CD4-positive, alpha-beta T cell (primary cell): ENCODE measurements around the gene PSMD11. TPM values are rescaled to one million over a fixed set of nuclear protein-coding genes. Genes with fewer than 3 reads are reported as not detected.

Experiments
- ATAC-seq: fragments of 200-7000 bp; cut with Tn5 transposase; one replicate; pipeline ENCODE4 v1.10.0; 2022; ENCODE audit warnings: mild to moderate bottlenecking; ENCODE audit not compliant: poor library complexity
- CTCF ChIA-PET: fragments of 350-600 bp; sonication (Branson Sonifier 250); formaldehyde crosslinking; loops from one replicate; lab custom pipeline; 2021; ENCODE audit warnings: antibody characterized with exemption, inconsistent platforms; lab: Charles Lee
- POLR2A ChIA-PET: fragments of 350-600 bp; sonication (Branson Sonifier 250); formaldehyde crosslinking; loops from one replicate; lab custom pipeline; 2021; ENCODE audit warnings: antibody characterized with exemption, inconsistent platforms; lab: Charles Lee
- DNase-seq, 14 experiments: peaks; one replicate each; pipeline ENCODE4 v3.0.0-alpha.2; 2013 to 2020; ENCODE audit warnings: mixed read lengths in 2 of 14
- H3K27ac ChIP-seq, 2 donors: one replicate each; pipeline versions ENCODE4 v1.5.1 to v1.7.0; 2013; ENCODE audit warnings: low read length in 2 of 2, low read depth in 1 of 2, mild to moderate bottlenecking in 1 of 2
- H3K27me3 ChIP-seq, 2 experiments: 1 replicate in 1 of 2; 2 replicates in 1 of 2; pipeline versions ENCODE4 v1.6.1 to v1.7.0; 2013; ENCODE audit warnings: low read length in 2 of 2, control low read depth in 1 of 2, mild to moderate bottlenecking in 1 of 2, moderate library complexity in 1 of 2; ENCODE audit not compliant: insufficient read depth in 2 of 2, control insufficient read depth in 1 of 2
- H3K36me3 ChIP-seq: one replicate; pipeline ENCODE4 v1.6.1; 2013; ENCODE audit warnings: low read length, control low read depth; ENCODE audit not compliant: insufficient read depth
- H3K4me1 ChIP-seq: one replicate; pipeline ENCODE4 v1.6.1; 2013; ENCODE audit warnings: low read length, control low read depth; ENCODE audit not compliant: insufficient read depth
- H3K4me3 ChIP-seq: one replicate; pipeline ENCODE4 v1.5.1; 2013; ENCODE audit warnings: mild to moderate bottlenecking, low read length, moderate library complexity
- H3K9me3 ChIP-seq, 2 experiments: 1 replicate in 1 of 2; 2 replicates in 1 of 2; pipeline versions ENCODE4 v1.6.1 to v1.7.0; 2013; ENCODE audit warnings: low read length in 2 of 2, mild to moderate bottlenecking in 2 of 2, control low read depth in 1 of 2, moderate library complexity in 1 of 2; ENCODE audit not compliant: control insufficient read depth in 1 of 2, insufficient read depth in 1 of 2
- H3K27ac Mint-ChIP-seq: one replicate; pipeline ENCODE4 v1.8.0; 2020; ENCODE audit warnings: mixed read lengths
- H3K27me3 Mint-ChIP-seq: one replicate; pipeline ENCODE4 v1.8.0; 2021; ENCODE audit warnings: mixed read lengths
- H3K36me3 Mint-ChIP-seq: one replicate; pipeline ENCODE4 v1.8.0; 2021; ENCODE audit warnings: low read depth, mixed read lengths
- H3K4me1 Mint-ChIP-seq: one replicate; pipeline ENCODE4 v1.8.0; 2021; ENCODE audit warnings: low read depth, mixed read lengths
- H3K4me3 Mint-ChIP-seq: one replicate; pipeline ENCODE4 v1.8.0; 2020; ENCODE audit warnings: mild to moderate bottlenecking, mixed read lengths
- H3K9me3 Mint-ChIP-seq: one replicate; pipeline ENCODE4 v1.8.0; 2020; ENCODE audit warnings: mixed read lengths
- CTCF ChIP-seq: fragments of 200-600 bp; IDR thresholded peaks from one replicate; pipeline ENCODE4 v1.8.0; 2022; ENCODE audit warnings: antibody characterized with exemption, mild to moderate bottlenecking
- intact Hi-C, 2 experiments: fragments of 100-400 bp; cut with DNase I in 1 of 2; cut with micrococcal nuclease in 1 of 2; formaldehyde crosslinking; loops; one replicate each; pipeline versions ENCODE4 v1.15.1 to v1.9.0; 2023 to 2025; cut with DNase I, micrococcal nuclease
- total RNA-seq, 174 experiments: library from RNA in 2 of 174; stranded (reverse) in 2 of 174; gene quantifications; one replicate each; pipeline ENCODE4 v1.2.3 and lab custom pipeline; 2021 to 2026

The PSMD11 gene
- total RNA-seq, 2 experiments from 2014 or later, result 67.6 to 68.7 TPM

GRCh38 chr17:32510466-32510865, 66.2 kb downstream of the PSMD11 start:
- no peak for TF ChIP-seq CTCF
- ATAC-seq (no peak), DNase-seq (no peak)
- Mint-ChIP-seq H3K4me3 (no peak overlapping the region), H3K4me1 (peaks cover 67% of the 10 kb centered on the region), H3K36me3 (no peaks in the 10 kb centered on the region), H3K27ac (no peak overlapping the region), H3K27me3 (no peaks in the 10 kb centered on the region), H3K9me3 (no peaks in the 10 kb centered on the region)
- Histone ChIP-seq H3K27ac (no peak overlapping the region), H3K4me1 (peaks cover 33% of the 10 kb centered on the region), H3K36me3 (no peaks in the 10 kb centered on the region), H3K4me3 (no peak overlapping the region), H3K9me3 (no peaks in the 10 kb centered on the region), H3K27me3 (no peaks in the 10 kb centered on the region)
- ChIA-PET CTCF (no interaction called here), POLR2A (interaction anchor here (1.1 to 2.7 kb wide), 2 partner anchors 10 to 20 kb away, joined by 5 to 9 read pairs; no protein-coding TSS in a partner anchor)
- intact Hi-C loops, result no loop called here

- Mint-ChIP-seq H3K36me3 (no peaks in the 10 kb centered on the region), H3K4me1 (peaks cover 68% of the 10 kb centered on the region), H3K4me3 (no peak overlapping the region), H3K27ac (no peak overlapping the region), H3K9me3 (no peaks in the 10 kb centered on the region), H3K27me3 (no peaks in the 10 kb centered on the region)
- Histone ChIP-seq H3K9me3 (no peaks in the 10 kb centered on the region), H3K4me3 (no peak overlapping the region), H3K27me3 (no peaks in the 10 kb centered on the region), H3K27ac (no peak overlapping the region), H3K36me3 (no peaks in the 10 kb centered on the region), H3K4me1 (peaks cover 35% of the 10 kb centered on the region)
- ChIA-PET POLR2A (interaction anchor here (0.6 kb wide), 2 partner anchors 12 to 21 kb away, joined by 3 to 4 read pairs; no protein-coding TSS in a partner anchor), CTCF (interaction anchor here (0.9 kb wide), 2 partner anchors 8 to 68 kb away, joined by 3 read pairs; partner anchors contain the start of gene PSMD11)
- ATAC-seq, result no peak
- intact Hi-C loops, result no loop called here
- DNase-seq, result no peak
- no peak for TF ChIP-seq CTCF
Measured at GRCh38 chr17:32512328-32512727, 68.0 kb downstream of the PSMD11 start.

GRCh38 chr17:32513579-32513978, 69.3 kb downstream of the PSMD11 start:
- no peak for TF ChIP-seq CTCF
- DNase-seq (no peak), ATAC-seq (no peak)
- Mint-ChIP-seq H3K4me1 (peaks cover 68% of the 10 kb centered on the region), H3K27ac (no peak overlapping the region), H3K4me3 (no peak overlapping the region), H3K9me3 (no peaks in the 10 kb centered on the region), H3K36me3 (no peaks in the 10 kb centered on the region), H3K27me3 (no peaks in the 10 kb centered on the region)
- intact Hi-C loops, result no loop called here
- Histone ChIP-seq H3K4me1 (peaks cover 36% of the 10 kb centered on the region), H3K27ac (no peak overlapping the region), H3K27me3 (no peaks in the 10 kb centered on the region), H3K36me3 (no peaks in the 10 kb centered on the region), H3K4me3 (no peak overlapping the region), H3K9me3 (no peaks in the 10 kb centered on the region)
- ChIA-PET POLR2A (interaction anchor here (1.0 kb wide), 1 partner anchor 11 kb away, joined by 3 read pairs; no protein-coding TSS in a partner anchor), CTCF (no interaction called here)
